GM19395 (cell line): ENCODE measurements around the gene TWF2.
A peak's percentile ranks its signal among the peaks of the same experiment; 100 is the strongest.

Source experiments
- ATAC-seq: cut with Tn5 transposase; IDR thresholded peaks from one replicate; pipeline ENCODE4 v1.9.1; 2021; ENCODE audit warnings: mild to moderate bottlenecking, moderate library complexity; ENCODE audit not compliant: unreplicated experiment

The TWF2 gene

GRCh38 chr3:52223449-52224408 lies 15.2 kb downstream of the TWF2 start:
- ATAC-seq, result no peak

- no peak for ATAC-seq
Observed at GRCh38 chr3:52222319-52223221, 16.4 kb downstream of the TWF2 start.

- no peak for ATAC-seq
Observed at GRCh38 chr3:52221563-52222318, 17.2 kb downstream of the TWF2 start.

- no peak for ATAC-seq
Observed at GRCh38 chr3:52221141-52221562, 17.8 kb downstream of the TWF2 start.

- ATAC-seq, result peak; percentile 52
Observed at GRCh38 chr3:52220380-52221026, 18.5 kb downstream of the TWF2 start.

GRCh38 chr3:52218937-52219650 lies 19.9 kb downstream of the TWF2 start:
- no peak for ATAC-seq

- ATAC-seq, result no peak
Observed at GRCh38 chr3:52218454-52218853, 20.5 kb downstream of the TWF2 start.

- ATAC-seq, result no peak
Observed at GRCh38 chr3:52218026-52218425, 20.9 kb downstream of the TWF2 start.

- ATAC-seq, result no peak
Observed at GRCh38 chr3:52217409-52217805, 21.6 kb downstream of the TWF2 start.

- ATAC-seq, result no peak
Observed at GRCh38 chr3:52216585-52217408, 22.2 kb downstream of the TWF2 start.

GRCh38 chr3:52215351-52215750 lies 23.6 kb downstream of the TWF2 start:
- ATAC-seq, result no peak

- no peak for ATAC-seq
Observed at GRCh38 chr3:52213901-52214300, 25.1 kb downstream of the TWF2 start.

- no peak for ATAC-seq
Observed at GRCh38 chr3:52213005-52213404, 26.0 kb downstream of the TWF2 start.

GRCh38 chr3:52211268-52211891 lies 27.6 kb downstream of the TWF2 start:
- no peak for ATAC-seq

- ATAC-seq, result no peak
Observed at GRCh38 chr3:52210550-52211046, 28.4 kb downstream of the TWF2 start.

- no peak for ATAC-seq
Observed at GRCh38 chr3:52210037-52210436, 28.9 kb downstream of the TWF2 start.

GRCh38 chr3:52208556-52208955 lies 30.4 kb downstream of the TWF2 start:
- ATAC-seq, result no peak

GRCh38 chr3:52205727-52206372 lies 33.1 kb downstream of the TWF2 start:
- no peak for ATAC-seq
